Sigmoid colon (tissue), 3 donors: ENCODE results near the gene RALB.

ENCODE experiments used
- POLR2A ChIP-seq, 2 donors: fragments of 450-650 bp; IDR thresholded peaks; one replicate each; pipeline ENCODE4 v1.6.1; 2016; ENCODE audit warnings: antibody characterized with exemption in 2 of 2, mild to moderate bottlenecking in 2 of 2, moderate library complexity in 2 of 2
- TF ChIP-seq, protein P1 (sequence below), 4 experiments: fragments of 450-650 bp in 3 of 4; fragments of 200-600 bp in 1 of 4; IDR thresholded peaks; one replicate each; pipeline ENCODE4 v1.5.1; 2016 to 2019; ENCODE audit warnings: antibody characterized with exemption in 4 of 4, mild to moderate bottlenecking in 3 of 4, moderate library complexity in 2 of 4

- TF ChIP-seq, protein P1, sequence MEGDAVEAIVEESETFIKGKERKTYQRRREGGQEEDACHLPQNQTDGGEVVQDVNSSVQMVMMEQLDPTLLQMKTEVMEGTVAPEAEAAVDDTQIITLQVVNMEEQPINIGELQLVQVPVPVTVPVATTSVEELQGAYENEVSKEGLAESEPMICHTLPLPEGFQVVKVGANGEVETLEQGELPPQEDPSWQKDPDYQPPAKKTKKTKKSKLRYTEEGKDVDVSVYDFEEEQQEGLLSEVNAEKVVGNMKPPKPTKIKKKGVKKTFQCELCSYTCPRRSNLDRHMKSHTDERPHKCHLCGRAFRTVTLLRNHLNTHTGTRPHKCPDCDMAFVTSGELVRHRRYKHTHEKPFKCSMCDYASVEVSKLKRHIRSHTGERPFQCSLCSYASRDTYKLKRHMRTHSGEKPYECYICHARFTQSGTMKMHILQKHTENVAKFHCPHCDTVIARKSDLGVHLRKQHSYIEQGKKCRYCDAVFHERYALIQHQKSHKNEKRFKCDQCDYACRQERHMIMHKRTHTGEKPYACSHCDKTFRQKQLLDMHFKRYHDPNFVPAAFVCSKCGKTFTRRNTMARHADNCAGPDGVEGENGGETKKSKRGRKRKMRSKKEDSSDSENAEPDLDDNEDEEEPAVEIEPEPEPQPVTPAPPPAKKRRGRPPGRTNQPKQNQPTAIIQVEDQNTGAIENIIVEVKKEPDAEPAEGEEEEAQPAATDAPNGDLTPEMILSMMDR (IDR thresholded peaks at IDR 0.05): no peak
- no peak for TF ChIP-seq POLR2A (IDR thresholded peaks at IDR 0.05)
These were observed 20.5 kb upstream of the RALB start for GRCh38 chr2:120231974-120232635.
